ELR (cell line): ENCODE measurements around the gene INPP4B.
A peak's percentile ranks its signal among the peaks of the same experiment; 100 is the strongest.

Source experiments
- DNase-seq: peaks from one replicate; pipeline ENCODE4 v3.0.0-alpha.2; 2015; ENCODE audit warnings: low read depth

Gene INPP4B

GRCh38 chr4:142130666-142131065 lies 715.4 kb downstream of the INPP4B start:
- DNase-seq: no peak

GRCh38 chr4:142129931-142130330 lies 716.2 kb downstream of the INPP4B start:
- peak; percentile 5 for DNase-seq

- DNase-seq: no peak
These were observed 716.6 kb downstream of the INPP4B start for GRCh38 chr4:142129473-142129872.

- no peak for DNase-seq
These were observed 717.6 kb downstream of the INPP4B start for GRCh38 chr4:142128529-142128928.

- peak; percentile 68 for DNase-seq
These were observed 719.1 kb downstream of the INPP4B start for GRCh38 chr4:142126890-142127497.

- DNase-seq: no peak
These were observed 721.2 kb downstream of the INPP4B start for GRCh38 chr4:142124874-142125273.

- no peak for DNase-seq
These were observed 724.4 kb downstream of the INPP4B start for GRCh38 chr4:142121448-142122350.

GRCh38 chr4:142120921-142121320 lies 725.2 kb downstream of the INPP4B start:
- DNase-seq: no peak

- DNase-seq: no peak
These were observed 733.6 kb downstream of the INPP4B start for GRCh38 chr4:142112451-142112850.

- DNase-seq: no peak
These were observed 736.0 kb downstream of the INPP4B start for GRCh38 chr4:142110136-142110535.

- DNase-seq: no peak
These were observed 742.1 kb downstream of the INPP4B start for GRCh38 chr4:142104041-142104440.

GRCh38 chr4:142101401-142101800 lies 744.7 kb downstream of the INPP4B start:
- no peak for DNase-seq

- DNase-seq: no peak
These were observed 745.2 kb downstream of the INPP4B start for GRCh38 chr4:142100941-142101340.

- DNase-seq: no peak
These were observed 747.1 kb downstream of the INPP4B start for GRCh38 chr4:142098900-142099545.

- DNase-seq: no peak
These were observed 747.7 kb downstream of the INPP4B start for GRCh38 chr4:142098380-142098779.

GRCh38 chr4:142097015-142097414 lies 749.1 kb downstream of the INPP4B start:
- no peak for DNase-seq

GRCh38 chr4:142095886-142096605 lies 750.1 kb downstream of the INPP4B start:
- DNase-seq: peak; percentile 96

- no peak for DNase-seq
These were observed 753.2 kb downstream of the INPP4B start for GRCh38 chr4:142092941-142093340.

- peak; percentile 87 for DNase-seq
These were observed 754.4 kb downstream of the INPP4B start for GRCh38 chr4:142091691-142092182.

- peak; percentile 90 for DNase-seq
These were observed 755.0 kb downstream of the INPP4B start for GRCh38 chr4:142091085-142091513.

GRCh38 chr4:142088906-142089305 lies 757.2 kb downstream of the INPP4B start:
- DNase-seq: peak; percentile 16
